KMS-11 (cell line): ENCODE measurements around the gene MITF.

Source experiments
- H2AFZ ChIP-seq: fragments of 200-600 bp; sonication (generic); 2 replicates; pipeline ENCODE4 v1.6.1; 2016; ENCODE audit warnings: antibody characterized with exemption, mixed run types, low read depth
- H3K27ac ChIP-seq: fragments of 200-600 bp; sonication (generic); 2 replicates; pipeline ENCODE4 v1.6.1; 2016; ENCODE audit warnings: mild to moderate bottlenecking, mixed run types
- H3K27me3 ChIP-seq: fragments of 200-600 bp; sonication (generic); 2 replicates; pipeline ENCODE4 v1.6.1; 2017; ENCODE audit warnings: mild to moderate bottlenecking, low read depth, mixed run types, moderate library complexity; ENCODE audit not compliant: insufficient read depth
- H3K36me3 ChIP-seq: fragments of 200-600 bp; sonication (generic); 2 replicates; pipeline ENCODE4 v1.6.1; 2017; ENCODE audit warnings: mild to moderate bottlenecking, mixed run types; ENCODE audit not compliant: insufficient read depth
- H3K4me1 ChIP-seq: fragments of 200-600 bp; sonication (generic); 2 replicates; pipeline ENCODE4 v1.6.1; 2016; ENCODE audit warnings: mild to moderate bottlenecking, low read depth, mixed run types; ENCODE audit not compliant: poor library complexity, severe bottlenecking
- H3K4me2 ChIP-seq: fragments of 200-600 bp; sonication (generic); 2 replicates; pipeline ENCODE4 v1.7.0; 2016; ENCODE audit warnings: mild to moderate bottlenecking, mixed run types
- H3K4me3 ChIP-seq: fragments of 200-600 bp; sonication (generic); IDR thresholded peaks from 2 replicates; pipeline ENCODE4 v1.6.1; 2017; ENCODE audit warnings: low read depth, low read length, mixed read lengths; ENCODE audit not compliant: insufficient read depth
- H3K79me2 ChIP-seq: fragments of 200-600 bp; sonication (generic); 2 replicates; pipeline ENCODE4 v1.6.1; 2016; ENCODE audit warnings: low read depth, mixed run types; ENCODE audit not compliant: insufficient read depth
- H3K9ac ChIP-seq: fragments of 200-600 bp; sonication (generic); 2 replicates; pipeline ENCODE4 v1.6.1; 2016; ENCODE audit warnings: mild to moderate bottlenecking, mixed run types
- H4K20me1 ChIP-seq: fragments of 200-600 bp; sonication (generic); 2 replicates; pipeline ENCODE4 v1.6.1; 2016; ENCODE audit warnings: mild to moderate bottlenecking, mixed run types; ENCODE audit not compliant: insufficient read depth
- TF ChIP-seq, protein P1 (sequence below): fragments of 200-600 bp; sonication (generic); conservative IDR thresholded peaks from 2 replicates; pipeline ENCODE4 v1.6.1; 2017; ENCODE audit warnings: low read depth, mild to moderate bottlenecking, antibody characterized with exemption, low read length, moderate library complexity, mixed read lengths

MITF gene

DNA sequence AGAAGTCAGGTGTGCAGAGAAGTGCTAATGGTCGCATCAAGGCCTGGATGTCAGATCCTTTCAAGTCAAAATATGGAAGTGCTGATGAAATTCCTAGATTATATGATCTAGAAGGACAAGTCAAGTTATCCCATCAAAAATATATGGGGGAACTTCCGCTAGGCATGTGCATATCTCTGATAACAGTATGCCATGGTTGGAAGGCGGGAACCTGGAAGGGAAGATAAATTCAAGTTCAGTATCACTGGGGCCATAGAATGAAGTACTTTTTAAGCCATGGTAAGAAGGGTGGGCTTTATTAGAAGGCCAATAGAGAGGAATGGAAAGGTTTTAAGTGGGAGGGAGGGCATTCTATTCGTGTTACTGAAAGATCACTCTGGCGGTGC is 38.3 kb downstream of the MITF start:
- Histone ChIP-seq H3K4me2 (no peak overlapping the region), H2AFZ (no peak overlapping the region), H3K36me3 (no peaks in the 10 kb centered on the region), H3K27me3 (no peaks in the 10 kb centered on the region), H3K9ac (no peak overlapping the region), H3K4me1 (peaks cover 17% of the 10 kb centered on the region), H3K79me2 (no peaks in the 10 kb centered on the region), H4K20me1 (no peaks in the 10 kb centered on the region), H3K27ac (no peak overlapping the region), H3K4me3 (no peak overlapping the region)
- TF ChIP-seq, protein P1, sequence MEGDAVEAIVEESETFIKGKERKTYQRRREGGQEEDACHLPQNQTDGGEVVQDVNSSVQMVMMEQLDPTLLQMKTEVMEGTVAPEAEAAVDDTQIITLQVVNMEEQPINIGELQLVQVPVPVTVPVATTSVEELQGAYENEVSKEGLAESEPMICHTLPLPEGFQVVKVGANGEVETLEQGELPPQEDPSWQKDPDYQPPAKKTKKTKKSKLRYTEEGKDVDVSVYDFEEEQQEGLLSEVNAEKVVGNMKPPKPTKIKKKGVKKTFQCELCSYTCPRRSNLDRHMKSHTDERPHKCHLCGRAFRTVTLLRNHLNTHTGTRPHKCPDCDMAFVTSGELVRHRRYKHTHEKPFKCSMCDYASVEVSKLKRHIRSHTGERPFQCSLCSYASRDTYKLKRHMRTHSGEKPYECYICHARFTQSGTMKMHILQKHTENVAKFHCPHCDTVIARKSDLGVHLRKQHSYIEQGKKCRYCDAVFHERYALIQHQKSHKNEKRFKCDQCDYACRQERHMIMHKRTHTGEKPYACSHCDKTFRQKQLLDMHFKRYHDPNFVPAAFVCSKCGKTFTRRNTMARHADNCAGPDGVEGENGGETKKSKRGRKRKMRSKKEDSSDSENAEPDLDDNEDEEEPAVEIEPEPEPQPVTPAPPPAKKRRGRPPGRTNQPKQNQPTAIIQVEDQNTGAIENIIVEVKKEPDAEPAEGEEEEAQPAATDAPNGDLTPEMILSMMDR = no peak

DNA sequence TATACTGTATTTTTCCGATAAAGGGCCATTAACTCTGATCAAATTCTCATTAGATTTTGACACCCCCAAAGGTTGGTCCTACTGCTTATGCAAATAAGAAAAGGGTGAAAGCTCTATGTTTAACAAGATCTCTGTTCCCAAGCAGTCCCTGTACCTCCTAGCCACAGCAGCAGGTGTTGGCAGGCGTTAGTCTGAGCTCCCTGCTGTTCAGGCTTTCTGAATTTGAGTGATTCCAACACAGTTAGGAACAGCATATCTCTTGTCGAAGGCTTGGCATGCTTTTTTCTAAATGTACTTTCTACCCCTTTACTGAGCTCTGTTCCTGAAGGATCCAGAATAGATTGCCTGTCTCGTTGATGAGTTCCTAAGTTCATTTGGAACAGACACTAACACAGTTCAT is 42.3 kb downstream of the MITF start:
- H3K27ac ChIP-seq = no peak overlapping the region
- H3K36me3 ChIP-seq = no peaks in the 10 kb centered on the region
- no peaks in the 10 kb centered on the region for H3K79me2 ChIP-seq
- H3K4me1 ChIP-seq = peaks cover 32% of the 10 kb centered on the region
- H4K20me1 ChIP-seq = no peaks in the 10 kb centered on the region
- H3K4me3 ChIP-seq = no peak overlapping the region
- no peak overlapping the region for H3K4me2 ChIP-seq
- H3K9ac ChIP-seq = no peak overlapping the region
- H3K27me3 ChIP-seq = no peaks in the 10 kb centered on the region
- H2AFZ ChIP-seq = no peak overlapping the region
- TF ChIP-seq, protein P1 = no peak

DNA sequence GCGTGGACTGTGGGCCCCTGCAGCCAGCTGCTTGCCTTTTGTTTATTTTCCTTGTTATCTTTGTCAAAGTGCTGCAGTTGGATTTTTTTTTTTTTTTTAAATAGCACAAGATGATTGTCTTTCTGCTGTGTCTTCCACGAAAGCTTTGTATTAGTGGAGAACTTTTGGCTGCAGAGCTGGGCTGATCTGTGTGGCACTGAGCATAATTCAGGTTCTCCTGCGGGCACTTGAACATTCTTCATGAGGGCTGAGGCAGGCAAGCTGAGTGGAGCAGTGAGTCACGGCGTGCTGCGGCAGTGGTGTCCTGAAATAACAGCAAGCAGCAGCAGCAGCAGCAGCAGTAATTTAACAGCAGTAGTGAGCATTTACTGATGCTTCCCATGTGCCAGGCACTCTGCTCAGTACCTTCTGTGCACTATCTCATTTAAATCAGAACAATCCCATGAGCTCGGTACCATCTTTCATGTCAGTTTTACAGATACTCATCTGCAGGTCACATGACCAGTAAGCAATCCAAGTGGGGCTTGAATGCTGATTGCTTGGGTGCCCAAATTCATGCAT is 45.8 kb downstream of the MITF start:
- Histone ChIP-seq H3K4me2 (no peak overlapping the region), H2AFZ (no peak overlapping the region), H3K9ac (no peak overlapping the region), H3K36me3 (no peaks in the 10 kb centered on the region), H3K4me1 (peaks cover 56% of the 10 kb centered on the region), H3K79me2 (no peaks in the 10 kb centered on the region), H3K4me3 (no peak overlapping the region), H3K27ac (no peak overlapping the region), H4K20me1 (no peaks in the 10 kb centered on the region), H3K27me3 (no peaks in the 10 kb centered on the region)
- TF ChIP-seq, protein P1 = no peak

DNA sequence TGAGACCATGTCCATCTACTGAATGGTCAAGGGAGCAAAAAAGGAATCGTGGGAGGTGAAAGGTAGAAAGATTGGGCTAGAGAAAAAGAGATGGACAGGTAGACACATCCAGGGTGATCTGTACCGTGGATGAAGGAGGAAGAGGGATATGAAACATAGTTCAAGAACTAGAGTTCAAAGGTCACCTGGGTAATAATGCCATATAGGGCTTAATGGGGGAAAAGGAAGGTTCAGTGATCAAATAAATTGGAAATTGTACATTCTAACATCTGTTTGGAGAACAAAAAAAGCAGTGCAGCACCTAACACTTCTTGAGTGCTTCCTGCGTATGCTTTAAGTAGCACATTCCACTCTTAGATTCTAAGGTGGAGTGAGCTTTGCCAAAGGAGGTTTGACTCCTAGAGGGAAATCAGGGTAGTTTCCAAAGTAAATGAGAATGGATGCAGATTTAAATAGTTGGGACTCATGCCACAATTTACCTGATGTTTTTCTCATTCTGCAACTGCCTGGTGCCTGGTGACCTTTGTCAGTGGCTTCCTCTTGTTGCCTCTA is 46.6 kb downstream of the MITF start:
- H2AFZ ChIP-seq = no peak overlapping the region
- no peak overlapping the region for H3K4me2 ChIP-seq
- TF ChIP-seq, protein P1 = no peak
- H4K20me1 ChIP-seq = no peaks in the 10 kb centered on the region
- H3K4me3 ChIP-seq = no peak overlapping the region
- H3K9ac ChIP-seq = no peak overlapping the region
- H3K4me1 ChIP-seq = peaks cover 50% of the 10 kb centered on the region
- no peaks in the 10 kb centered on the region for H3K36me3 ChIP-seq
- H3K79me2 ChIP-seq = no peaks in the 10 kb centered on the region
- H3K27me3 ChIP-seq = no peaks in the 10 kb centered on the region
- H3K27ac ChIP-seq = no peak overlapping the region
